GM21529 (cell line): ENCODE measurements around the gene MYZAP.

Experiments
- ATAC-seq: cut with Tn5 transposase; IDR thresholded peaks from one replicate; pipeline ENCODE4 v1.9.1; 2021; ENCODE audit not compliant: unreplicated experiment

Gene MYZAP

GRCh38 chr15:57619746-57620145, 28.0 kb downstream of the MYZAP start:
- ATAC-seq = no peak

DNA sequence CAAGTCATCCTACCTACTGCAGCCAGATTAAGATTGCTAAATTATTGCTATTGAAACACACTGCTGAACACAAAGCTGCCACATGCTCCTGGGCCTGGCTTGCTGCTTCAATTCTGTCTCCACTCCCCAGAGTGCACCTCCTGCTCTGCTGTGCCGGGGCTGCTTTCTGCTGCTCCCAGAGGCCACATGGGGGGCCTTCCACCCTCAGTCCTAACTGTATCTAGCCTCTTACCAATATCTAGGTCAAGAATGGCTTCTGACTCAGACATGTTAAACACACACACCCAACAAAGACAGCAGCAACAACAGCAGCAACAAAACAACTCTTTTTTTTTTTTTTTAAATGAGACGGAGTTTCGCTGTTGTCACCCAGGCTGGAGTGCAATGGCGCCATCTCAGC, 33.0 kb downstream of the MYZAP start:
- ATAC-seq = no peak

- no peak for ATAC-seq
These were observed 34.2 kb downstream of the MYZAP start for GRCh38 chr15:57625703-57626448.

DNA sequence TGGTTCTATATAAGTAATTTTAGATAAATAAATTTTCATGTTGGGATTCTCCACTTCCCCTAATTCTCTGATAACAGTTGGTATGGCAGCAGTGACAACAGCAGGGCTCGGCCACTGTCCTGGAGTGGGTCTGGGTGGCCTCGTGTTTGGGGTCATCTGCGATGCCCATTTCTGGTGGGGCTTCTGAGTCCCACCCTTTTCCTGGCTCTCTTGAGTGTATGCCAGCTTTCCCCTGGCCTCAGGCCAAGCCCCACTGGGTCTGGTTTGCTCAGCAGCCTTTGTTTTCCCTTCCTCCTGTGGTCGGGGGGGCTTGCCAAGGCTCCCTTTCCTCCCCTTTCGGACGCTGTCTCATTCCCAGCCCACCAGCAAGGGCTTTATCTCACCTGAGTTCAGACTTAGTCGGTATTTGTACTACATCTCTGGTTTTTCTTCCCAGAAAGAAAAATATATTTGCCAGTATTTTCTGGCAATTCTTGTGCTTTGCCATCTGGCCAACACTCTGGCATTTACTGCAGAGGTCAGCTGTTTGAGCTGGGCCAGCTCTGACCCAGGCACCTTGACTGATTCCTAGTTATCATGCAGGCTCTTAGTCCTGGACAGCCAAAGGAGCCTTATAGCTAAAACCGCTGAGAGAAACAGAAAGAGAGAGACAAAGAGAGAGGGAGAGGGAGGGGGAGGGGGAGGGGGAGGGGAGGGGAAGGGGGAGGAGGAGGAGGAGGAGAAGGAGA, 35.2 kb downstream of the MYZAP start:
- no peak for ATAC-seq

DNA sequence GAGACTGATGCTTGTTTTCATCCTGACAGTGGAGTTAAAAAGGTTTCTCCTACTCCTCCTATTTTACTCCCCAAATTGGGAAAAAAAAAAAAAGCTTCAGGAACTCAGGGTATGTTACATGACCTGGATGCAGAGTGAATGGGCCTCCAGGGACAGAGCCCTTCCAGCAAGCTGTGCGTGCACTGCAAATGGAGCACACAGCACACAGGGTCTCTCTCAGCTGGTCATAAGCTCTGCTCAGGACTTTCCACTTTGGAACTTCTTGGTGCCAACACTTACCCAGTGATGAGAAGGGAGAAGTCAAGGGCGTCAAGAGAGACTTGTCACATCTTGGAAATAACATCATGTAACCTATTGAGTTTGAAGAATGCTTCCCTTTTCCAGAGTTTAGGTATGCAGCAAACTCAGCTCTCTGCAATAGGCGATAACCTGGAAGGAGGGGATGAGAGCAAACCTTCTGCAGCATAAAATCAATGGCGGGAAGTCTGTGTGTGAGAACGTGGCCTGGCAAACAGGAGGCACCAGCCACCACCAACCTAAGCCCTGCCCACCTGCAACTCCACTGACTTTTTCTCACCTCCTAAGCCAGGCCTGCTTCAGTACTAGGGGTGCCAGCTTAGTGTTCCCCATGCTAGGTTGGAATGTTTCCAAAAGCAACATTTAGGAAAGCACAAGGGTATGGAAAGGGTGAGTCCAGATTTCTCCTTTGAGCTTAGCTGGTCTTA, 39.8 kb downstream of the MYZAP start:
- no peak for ATAC-seq

GRCh38 chr15:57634290-57634689, 42.6 kb downstream of the MYZAP start:
- no peak for ATAC-seq

GRCh38 chr15:57635300-57635909, 43.7 kb downstream of the MYZAP start:
- ATAC-seq = no peak

DNA sequence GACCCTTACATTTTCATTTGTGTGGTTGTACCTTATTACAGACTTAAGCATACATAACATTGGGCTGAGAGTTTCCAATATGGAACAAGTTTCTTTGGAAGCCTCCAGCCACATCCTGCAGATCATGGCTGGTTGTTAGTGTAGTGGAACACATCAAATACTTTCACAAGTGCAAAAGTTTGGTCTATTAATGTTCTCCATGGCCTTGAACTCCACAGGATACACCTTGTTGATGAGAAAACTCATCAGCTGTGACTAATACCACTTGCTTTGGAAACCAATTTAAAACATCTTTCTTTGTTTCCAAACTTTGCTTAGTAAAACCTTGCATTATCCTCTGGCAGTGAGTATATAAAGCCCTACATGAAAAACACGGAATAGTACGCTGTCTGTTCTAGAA, 46.1 kb downstream of the MYZAP start:
- no peak for ATAC-seq

- no peak for ATAC-seq
These were observed 47.6 kb downstream of the MYZAP start for GRCh38 chr15:57639306-57639705.

DNA sequence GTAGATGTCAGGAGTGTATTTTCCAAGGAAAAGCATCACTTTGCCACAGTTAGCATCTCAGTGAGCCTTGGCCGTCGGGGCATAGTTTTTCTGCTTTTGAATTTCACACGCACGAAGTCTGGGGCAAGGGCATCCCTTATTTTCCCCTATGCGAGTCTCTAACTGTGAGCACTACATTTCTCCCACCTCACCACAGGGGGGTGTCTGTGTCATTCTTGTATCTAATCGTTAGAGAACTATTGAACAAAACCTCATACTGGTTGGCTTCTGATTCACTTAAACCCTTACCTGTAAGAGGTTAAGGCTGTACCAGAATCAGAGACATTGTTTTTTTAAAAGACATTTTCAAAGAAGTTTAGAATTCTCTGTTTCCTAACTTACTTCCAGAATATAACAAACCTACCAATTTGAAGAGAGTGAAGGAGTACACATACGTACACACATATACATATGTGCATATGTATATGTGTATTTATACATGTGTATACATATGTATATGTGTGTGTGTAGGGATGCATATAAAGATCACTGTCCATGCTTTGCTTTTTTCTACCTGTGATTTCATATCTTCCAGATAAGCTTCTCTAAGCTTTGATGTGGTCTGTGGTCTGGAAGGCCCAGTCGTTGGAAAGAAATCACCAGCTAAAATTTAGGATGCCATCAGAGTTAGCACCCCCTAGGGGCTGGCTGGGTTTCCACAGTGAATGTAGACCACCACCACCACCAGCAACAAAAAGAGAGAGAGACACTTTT, 49.4 kb downstream of the MYZAP start:
- ATAC-seq = no peak

GRCh38 chr15:57643826-57644225, 52.1 kb downstream of the MYZAP start:
- no peak for ATAC-seq

- no peak for ATAC-seq
These were observed 54.4 kb downstream of the MYZAP start for GRCh38 chr15:57646087-57646486.

DNA sequence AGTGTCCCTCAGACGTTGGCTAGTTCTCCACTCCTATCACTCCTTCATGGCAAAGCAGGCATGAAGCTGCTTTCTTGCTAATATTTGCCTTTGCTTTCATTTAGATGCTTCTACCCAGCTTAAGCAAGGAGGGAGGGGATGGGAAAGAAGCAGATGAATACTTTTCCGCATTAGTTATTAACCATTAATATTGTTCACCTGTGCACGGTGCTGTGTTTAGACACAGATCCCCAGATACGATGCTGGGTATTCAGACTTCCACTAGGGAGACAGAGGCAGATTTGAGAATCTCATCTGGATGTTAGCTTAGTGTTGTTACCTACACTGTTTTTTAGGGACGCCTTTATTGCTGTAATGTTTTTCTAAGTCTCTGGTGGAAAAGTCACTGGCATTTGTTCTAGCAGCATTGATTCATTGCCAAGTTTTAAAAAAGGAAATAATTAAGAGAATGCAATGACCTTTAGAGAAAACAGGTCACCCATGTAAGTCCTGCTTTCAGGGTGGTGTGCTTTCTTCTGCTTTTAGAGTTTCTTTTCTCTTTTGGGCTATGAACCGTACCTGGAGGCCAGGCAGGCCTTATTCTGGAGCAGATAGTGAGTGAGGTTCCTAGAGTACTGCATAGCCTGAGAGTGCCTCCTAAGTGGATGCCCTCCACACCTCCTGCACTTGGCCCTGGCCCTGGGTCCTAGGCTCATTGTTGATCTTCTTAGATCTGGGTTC, 55.5 kb downstream of the MYZAP start:
- ATAC-seq = peak; percentile 45

DNA sequence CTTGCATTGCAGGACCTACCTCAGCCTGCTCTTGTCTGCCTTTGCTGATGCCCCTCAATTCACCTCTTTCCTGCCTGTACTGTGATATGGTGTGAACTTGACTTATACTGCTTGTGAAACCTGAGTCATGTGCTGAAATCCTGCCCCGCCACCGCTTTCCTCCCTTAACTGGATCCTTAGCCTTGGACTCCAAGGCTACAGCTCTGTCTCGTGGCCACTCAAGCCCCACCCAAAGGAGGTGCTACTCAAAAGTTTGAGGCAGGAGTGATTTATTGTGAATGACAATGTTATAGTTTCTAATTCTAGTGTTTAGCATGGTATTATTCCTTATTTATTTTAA, 56.1 kb downstream of the MYZAP start:
- ATAC-seq = no peak

DNA sequence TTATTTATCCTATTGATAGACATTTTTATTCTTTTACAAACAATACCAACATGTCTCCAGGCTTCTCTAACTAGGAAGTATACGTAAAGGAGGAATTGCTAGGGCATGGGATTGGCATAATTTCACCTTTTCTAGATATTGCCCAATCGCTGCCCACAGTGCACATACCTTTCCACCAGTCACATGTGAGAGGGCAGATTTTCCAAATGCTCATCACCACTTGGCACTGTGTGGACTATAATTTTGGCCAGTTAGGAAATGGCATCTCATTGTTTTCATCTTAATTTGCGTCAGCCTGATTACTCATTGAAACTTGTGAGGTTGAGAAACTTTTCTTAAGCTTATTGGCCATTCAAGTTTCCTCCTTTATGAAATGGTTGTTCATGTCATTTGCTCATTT, 57.4 kb downstream of the MYZAP start:
- ATAC-seq = no peak

- ATAC-seq = no peak
These were observed 59.7 kb downstream of the MYZAP start for GRCh38 chr15:57651445-57651844.

DNA sequence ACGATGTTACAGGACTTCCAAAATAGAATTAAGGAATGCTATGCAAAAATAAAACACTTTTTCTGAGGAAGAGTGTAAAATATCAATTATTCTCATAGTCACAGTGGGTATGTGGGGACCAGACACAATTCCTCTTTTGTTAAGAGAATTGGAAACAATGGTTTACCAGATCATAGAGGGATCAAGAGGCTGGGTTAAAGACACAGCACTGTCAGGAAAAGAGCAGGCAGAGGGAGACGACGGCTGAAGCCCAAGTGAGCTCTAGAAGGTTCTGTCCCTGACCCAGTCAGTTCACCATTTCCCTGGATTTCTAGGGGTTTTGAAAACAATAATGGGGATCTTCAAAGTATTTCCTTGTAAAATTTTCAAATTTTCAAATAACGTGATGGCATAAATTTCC, 60.8 kb downstream of the MYZAP start:
- ATAC-seq = no peak

GRCh38 chr15:57654153-57654852, 62.6 kb downstream of the MYZAP start:
- no peak for ATAC-seq

GRCh38 chr15:57655053-57655452, 63.3 kb downstream of the MYZAP start:
- ATAC-seq = no peak

DNA sequence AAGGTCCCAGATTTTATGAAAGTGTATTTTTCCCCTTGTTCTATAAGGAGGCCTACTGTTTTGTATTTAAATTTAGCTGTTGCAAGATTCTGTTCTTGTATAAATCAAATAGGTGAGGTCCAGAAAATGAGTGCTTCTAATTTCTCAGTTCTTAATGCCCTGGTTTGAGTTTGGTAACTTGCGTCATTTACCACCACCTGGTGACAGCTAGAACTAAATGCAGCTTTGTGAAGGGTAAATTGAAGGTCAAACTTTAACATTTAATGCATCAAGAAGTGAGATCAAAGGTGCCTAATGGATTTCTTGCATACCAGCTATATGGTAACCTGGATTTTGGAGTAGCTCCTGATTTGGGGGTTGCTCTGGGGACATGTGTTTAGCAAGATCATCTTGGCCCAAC, 64.1 kb downstream of the MYZAP start:
- ATAC-seq = no peak
